Stomach (tissue), 4 donors: ENCODE measurements around the gene KCTD10.

ENCODE experiments used
- EP300 ChIP-seq: sonication (generic); formaldehyde crosslinking; IDR thresholded peaks from one replicate; pipeline ENCODE4 v1.6.1; 2017; ENCODE audit warnings: antibody characterized with exemption
- POLR2A ChIP-seq, 4 donors: fragments of 450-650 bp; IDR thresholded peaks; one replicate each; pipeline ENCODE4 v1.6.1; 2016; ENCODE audit warnings: antibody characterized with exemption in 4 of 4, control low read depth in 2 of 4, mild to moderate bottlenecking in 1 of 4, moderate library complexity in 1 of 4
- TF ChIP-seq, protein P1 (sequence below), 7 experiments: fragments of 450-650 bp in 4 of 7; fragments of 200-600 bp in 3 of 7; sonication (generic) in 3 of 7; IDR thresholded peaks; one replicate each; pipeline ENCODE4 v1.5.1; 2016 to 2019; ENCODE audit warnings: antibody characterized with exemption in 7 of 7, control low read depth in 2 of 7, mild to moderate bottlenecking in 1 of 7

DNA sequence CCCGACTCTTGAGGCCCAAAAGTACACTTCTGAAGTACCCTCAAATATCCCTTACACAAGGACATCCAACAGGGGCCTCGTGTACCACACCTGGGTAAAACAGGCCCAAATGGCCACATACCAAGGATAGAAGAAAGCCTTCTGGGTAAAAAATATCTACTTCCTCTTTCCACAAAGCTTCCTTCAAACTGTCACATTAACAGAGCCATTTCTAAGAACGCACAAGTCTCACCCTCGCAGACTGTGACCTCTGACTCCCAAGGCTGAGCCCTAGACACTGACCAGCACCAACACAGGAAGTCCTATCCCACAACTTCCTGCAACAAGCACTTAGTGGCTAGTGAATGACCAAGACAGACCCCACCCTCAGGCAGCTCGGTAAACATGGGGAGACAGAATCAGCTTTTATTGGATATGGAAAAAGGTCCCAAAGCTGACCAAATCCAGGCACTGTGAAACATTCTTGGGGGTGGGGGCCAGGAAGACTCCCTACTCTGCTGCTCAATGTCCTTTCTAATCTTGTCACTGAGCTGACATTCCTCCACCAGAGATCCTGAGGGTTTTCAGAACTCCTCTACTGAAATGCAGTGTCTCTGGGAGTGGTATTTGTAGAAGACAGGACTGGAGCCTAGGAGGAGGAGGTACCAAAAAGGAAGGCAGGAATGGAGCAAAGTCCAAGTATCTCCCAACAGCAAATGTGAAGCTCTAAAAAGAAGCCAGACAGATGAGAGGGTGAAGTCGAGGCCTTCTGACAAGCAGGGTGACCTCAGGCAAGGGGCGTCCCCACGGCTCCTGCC lies 15.9 kb downstream of the KCTD10 start:
- TF ChIP-seq, protein P1, sequence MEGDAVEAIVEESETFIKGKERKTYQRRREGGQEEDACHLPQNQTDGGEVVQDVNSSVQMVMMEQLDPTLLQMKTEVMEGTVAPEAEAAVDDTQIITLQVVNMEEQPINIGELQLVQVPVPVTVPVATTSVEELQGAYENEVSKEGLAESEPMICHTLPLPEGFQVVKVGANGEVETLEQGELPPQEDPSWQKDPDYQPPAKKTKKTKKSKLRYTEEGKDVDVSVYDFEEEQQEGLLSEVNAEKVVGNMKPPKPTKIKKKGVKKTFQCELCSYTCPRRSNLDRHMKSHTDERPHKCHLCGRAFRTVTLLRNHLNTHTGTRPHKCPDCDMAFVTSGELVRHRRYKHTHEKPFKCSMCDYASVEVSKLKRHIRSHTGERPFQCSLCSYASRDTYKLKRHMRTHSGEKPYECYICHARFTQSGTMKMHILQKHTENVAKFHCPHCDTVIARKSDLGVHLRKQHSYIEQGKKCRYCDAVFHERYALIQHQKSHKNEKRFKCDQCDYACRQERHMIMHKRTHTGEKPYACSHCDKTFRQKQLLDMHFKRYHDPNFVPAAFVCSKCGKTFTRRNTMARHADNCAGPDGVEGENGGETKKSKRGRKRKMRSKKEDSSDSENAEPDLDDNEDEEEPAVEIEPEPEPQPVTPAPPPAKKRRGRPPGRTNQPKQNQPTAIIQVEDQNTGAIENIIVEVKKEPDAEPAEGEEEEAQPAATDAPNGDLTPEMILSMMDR (IDR thresholded peaks at IDR 0.05), result no peak
- TF ChIP-seq POLR2A (IDR thresholded peaks at IDR 0.05), result no peak
- no peak for TF ChIP-seq EP300
